ENCODE data around the gene SH2D6.
A peak's percentile ranks its signal among the peaks of the same experiment; 100 is the strongest.
"Not testable (repeated sequence)": the region's sequence is repeated elsewhere in the genome, so short reads cannot be mapped to it uniquely, and the experiment has no call there.

SH2D6 gene

GRCh38 chr2:85398426-85399182, 19.9 kb upstream of the SH2D6 start:
- DNase-seq (ENCODE audit: low read depth in 3 of 3), result no peak

GRCh38 chr2:85399183-85399455, 19.4 kb upstream of the SH2D6 start:
- no peak for DNase-seq (ENCODE audit: low read depth in 3 of 3)

- DNase-seq (ENCODE audit: low read depth in 3 of 3), result no peak
These were observed 18.5 kb upstream of the SH2D6 start for GRCh38 chr2:85400023-85400422.

- DNase-seq (ENCODE audit: low read depth in 3 of 3), result no peak
These were observed 17.7 kb upstream of the SH2D6 start for GRCh38 chr2:85400541-85401463.

GRCh38 chr2:85401464-85401805, 17.1 kb upstream of the SH2D6 start:
- no peak for DNase-seq (ENCODE audit: low read depth in 3 of 3)

- DNase-seq (ENCODE audit: low read depth in 3 of 3), result no peak
These were observed 16.7 kb upstream of the SH2D6 start for GRCh38 chr2:85401844-85402243.

- peak in 2 of 3 experiments; percentile 41 to 59 for DNase-seq (ENCODE audit: low read depth in 3 of 3)
These were observed 13.1 kb upstream of the SH2D6 start for GRCh38 chr2:85405201-85406059.

- peak in 1 of 3 experiments; percentile 46 for DNase-seq (ENCODE audit: low read depth in 3 of 3)
These were observed 8.5 kb upstream of the SH2D6 start, which contains the start of gene CAPG for GRCh38 chr2:85409845-85410583. Gene CAPG (minus strand): TSS chr2:85410366. CDS start chr2:85402145, 8,221 bp downstream.

GRCh38 chr2:85410584-85411404, 7.7 kb upstream of the SH2D6 start:
- no peak for DNase-seq (ENCODE audit: low read depth in 3 of 3)

- DNase-seq (ENCODE audit: low read depth in 3 of 3), result no peak
These were observed 7.1 kb upstream of the SH2D6 start for GRCh38 chr2:85411405-85411748.

- DNase-seq (ENCODE audit: low read depth in 3 of 3), result peak in 1 of 3 experiments; percentile 44
These were observed 4.7 kb upstream of the SH2D6 start for GRCh38 chr2:85413592-85414420.

GRCh38 chr2:85414421-85414759, 4.1 kb upstream of the SH2D6 start:
- not testable (repeated sequence) for DNase-seq (ENCODE audit: low read depth in 3 of 3)

GRCh38 chr2:85414761-85415553, 3.6 kb upstream of the SH2D6 start:
- no peak for DNase-seq (ENCODE audit: low read depth in 3 of 3)

GRCh38 chr2:85415980-85416650, 2.4 kb upstream of the SH2D6 start:
- no peak for DNase-seq (ENCODE audit: low read depth in 3 of 3)

GRCh38 chr2:85419009-85419675, 628 bp downstream of the SH2D6 start:
- DNase-seq (ENCODE audit: low read depth in 3 of 3), result no peak

GRCh38 chr2:85420536-85421259, 2.2 kb downstream of the SH2D6 start:
- peak; percentile 84 to 93 (median 88) for DNase-seq (ENCODE audit: low read depth in 3 of 3)

Data from stimulated activated CD4-positive, alpha-beta T cell treated with anti-CD3 and anti-CD28 coated beads, TNF-alpha, amount 100 ng/mL, for 24 hours (primary cell).